Stimulated activated CD8-positive, alpha-beta memory T cell treated with anti-CD3 and anti-CD28 coated beads, Interleukin-7, amount 100 ng/mL, for 24 hours (primary cell): Measurements from ENCODE around the gene TEX29.

Source experiments
- DNase-seq: peaks from one replicate; pipeline ENCODE4 v3.0.0-alpha.2; 2020; ENCODE audit warnings: low read depth

TEX29 gene

GRCh38 chr13:111370570-111371535, 50.4 kb downstream of the TEX29 start:
- no peak for DNase-seq

- no peak for DNase-seq
Observed at GRCh38 chr13:111371720-111372119, 51.3 kb downstream of the TEX29 start.

- DNase-seq, result no peak
Observed at GRCh38 chr13:111372651-111373425, 52.4 kb downstream of the TEX29 start.

GRCh38 chr13:111373486-111373885, 53.0 kb downstream of the TEX29 start:
- no peak for DNase-seq

- no peak for DNase-seq
Observed at GRCh38 chr13:111380431-111380830, 60.0 kb downstream of the TEX29 start.

- no peak for DNase-seq
Observed at GRCh38 chr13:111382411-111382810, 62.0 kb downstream of the TEX29 start.

GRCh38 chr13:111382877-111383276, 62.4 kb downstream of the TEX29 start:
- DNase-seq, result no peak

- DNase-seq, result no peak
Observed at GRCh38 chr13:111383591-111384440, 63.4 kb downstream of the TEX29 start.

GRCh38 chr13:111384441-111385182, 64.2 kb downstream of the TEX29 start:
- DNase-seq, result no peak

GRCh38 chr13:111385183-111385857, 64.9 kb downstream of the TEX29 start:
- DNase-seq, result no peak

GRCh38 chr13:111387026-111387871, 66.8 kb downstream of the TEX29 start:
- DNase-seq, result no peak

- no peak for DNase-seq
Observed at GRCh38 chr13:111387945-111388600, 67.6 kb downstream of the TEX29 start.

- no peak for DNase-seq
Observed at GRCh38 chr13:111388851-111389500, 68.5 kb downstream of the TEX29 start.

- DNase-seq, result no peak
Observed at GRCh38 chr13:111389621-111390521, 69.4 kb downstream of the TEX29 start.

GRCh38 chr13:111390522-111391270, 70.3 kb downstream of the TEX29 start:
- DNase-seq, result no peak

- DNase-seq, result no peak
Observed at GRCh38 chr13:111392486-111392885, 72.0 kb downstream of the TEX29 start.

- no peak for DNase-seq
Observed at GRCh38 chr13:111393221-111393790, 72.9 kb downstream of the TEX29 start.
